NCI-H774 (cell line): ENCODE measurements around the gene MCM7.
A peak's percentile ranks its signal among the peaks of the same experiment; 100 is the strongest.

ENCODE experiments used
- DNase-seq: peaks from one replicate; lab custom pipeline; 2025; lab: John Stamatoyannopoulos, UW

MCM7 gene

GRCh38 chr7:100071018-100071723 lies 30.0 kb downstream of the MCM7 start:
- no peak for DNase-seq

- no peak for DNase-seq
Measured at GRCh38 chr7:100069991-100070390, 31.2 kb downstream of the MCM7 start.

GRCh38 chr7:100066953-100067352 lies 34.2 kb downstream of the MCM7 start:
- DNase-seq = no peak

GRCh38 chr7:100065452-100066186 lies 35.6 kb downstream of the MCM7 start:
- DNase-seq = no peak

- no peak for DNase-seq
Measured at GRCh38 chr7:100064162-100064561, 37.0 kb downstream of the MCM7 start.

- no peak for DNase-seq
Measured at GRCh38 chr7:100063376-100063775, 37.8 kb downstream of the MCM7 start.

- DNase-seq = no peak
Measured at GRCh38 chr7:100061518-100062193, 39.5 kb downstream of the MCM7 start.

- no peak for DNase-seq
Measured at GRCh38 chr7:100059251-100059739, 41.9 kb downstream of the MCM7 start.

- DNase-seq = no peak
Measured at GRCh38 chr7:100057006-100057405, 44.2 kb downstream of the MCM7 start.

GRCh38 chr7:100053215-100053614 lies 48.0 kb downstream of the MCM7 start:
- DNase-seq = peak; percentile 82

- DNase-seq = no peak
Measured at GRCh38 chr7:100051611-100052010, 49.6 kb downstream of the MCM7 start.

- peak; percentile 75 for DNase-seq
Measured at GRCh38 chr7:100049441-100050291, 51.5 kb downstream of the MCM7 start, which contains the start of gene ZSCAN21. ZSCAN21 (plus strand) TSS chr7:100049774; CDS start chr7:100057007, 7,233 bp downstream.

- no peak for DNase-seq
Measured at GRCh38 chr7:100048680-100049079, 52.5 kb downstream of the MCM7 start.

- DNase-seq = no peak
Measured at GRCh38 chr7:100044718-100045117, 56.5 kb downstream of the MCM7 start.
